Fibroblast of mammary gland (primary cell): ENCODE measurements around the gene NLRP14.

ENCODE experiments used
- DNase-seq: peaks from one replicate; pipeline ENCODE4 v3.0.0-alpha.2; 2010; ENCODE audit warnings: low read depth
- H3K4me3 ChIP-seq: 2 replicates; pipeline ENCODE4 v1.5.1; 2011; ENCODE audit warnings: low read depth, mild to moderate bottlenecking, low read length, moderate library complexity; ENCODE audit not compliant: control insufficient read depth
- CTCF ChIP-seq: conservative IDR thresholded peaks from 2 replicates; pipeline ENCODE4 v1.5.1; 2011; ENCODE audit warnings: low read depth, low read length, inconsistent platforms; ENCODE audit not compliant: control insufficient read depth, insufficient read depth

Gene NLRP14

DNA sequence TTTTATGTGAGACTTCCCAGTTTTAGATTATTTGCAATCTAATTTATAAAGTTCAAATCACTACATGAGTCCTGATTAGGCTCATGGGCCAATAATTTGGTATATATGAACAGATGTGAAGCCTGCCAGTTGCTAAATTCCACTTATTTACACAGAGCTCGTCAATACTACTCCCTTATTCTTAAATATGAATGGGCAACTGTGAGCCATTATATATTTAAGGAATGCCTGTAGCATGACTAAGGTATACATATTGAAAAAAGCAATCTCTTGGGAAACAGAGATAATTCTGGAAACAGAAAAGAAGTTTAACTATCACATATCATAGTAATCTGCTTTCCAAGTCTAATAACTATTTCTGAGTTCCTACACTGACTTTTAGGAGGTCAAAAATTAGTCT lies 95.5 kb downstream of the NLRP14 start:
- TF ChIP-seq CTCF: no peak
- peak; percentile 38 for DNase-seq

GRCh38 chr11:7116370-7116769 lies 96.1 kb downstream of the NLRP14 start:
- no peak overlapping the region for H3K4me3 ChIP-seq
- no peak for DNase-seq
- TF ChIP-seq CTCF: no peak

More for the DNA sequence above, 95.5 kb downstream of the NLRP14 start:
- no peak overlapping the region for H3K4me3 ChIP-seq
